Karpas-422 (cell line): ENCODE data around the gene PRPF38B. TPM values are rescaled to one million over a fixed set of nuclear protein-coding genes. Genes with fewer than 3 reads are reported as not detected.
"Not testable (repeated sequence)": the region's sequence is repeated elsewhere in the genome, so short reads cannot be mapped to it uniquely, and the experiment has no call there.

Experiments used
- DNase-seq: peaks from one replicate; pipeline ENCODE4 v3.0.0-alpha.2; 2015
- H2AFZ ChIP-seq: fragments of 200-600 bp; sonication (generic); 2 replicates; pipeline ENCODE4 v1.6.1; 2014; ENCODE audit warnings: antibody characterized with exemption, low read length, mixed read lengths
- H3K27ac ChIP-seq: fragments of 200-600 bp; sonication (generic); 2 replicates; pipeline ENCODE4 v1.5.1; 2014; ENCODE audit warnings: mild to moderate bottlenecking, low read length, moderate library complexity
- H3K27me3 ChIP-seq: fragments of 200-600 bp; sonication (generic); 2 replicates; pipeline ENCODE4 v1.6.1; 2014; ENCODE audit warnings: low read length, mixed read lengths
- H3K36me3 ChIP-seq: fragments of 200-600 bp; sonication (generic); 2 replicates; pipeline ENCODE4 v1.6.1; 2014; ENCODE audit warnings: low read length, mixed read lengths; ENCODE audit not compliant: insufficient read depth
- H3K4me1 ChIP-seq: fragments of 200-600 bp; sonication (generic); 2 replicates; pipeline ENCODE4 v1.6.1; 2014; ENCODE audit warnings: mild to moderate bottlenecking, low read length, mixed read lengths
- H3K4me2 ChIP-seq: fragments of 200-600 bp; sonication (generic); 2 replicates; pipeline ENCODE4 v1.6.1; 2014; ENCODE audit warnings: low read length, low read depth, mild to moderate bottlenecking; ENCODE audit not compliant: poor library complexity, severe bottlenecking
- H3K4me3 ChIP-seq: fragments of 200-600 bp; sonication (generic); 2 replicates; pipeline ENCODE4 v1.5.1; 2014; ENCODE audit warnings: mild to moderate bottlenecking, antibody characterized with exemption, low read length, mixed read lengths
- H3K79me2 ChIP-seq: fragments of 200-600 bp; sonication (generic); 2 replicates; pipeline ENCODE4 v1.6.1; 2014; ENCODE audit warnings: mild to moderate bottlenecking, low read length, mixed read lengths
- H3K9ac ChIP-seq: fragments of 200-600 bp; sonication (generic); 2 replicates; pipeline ENCODE4 v1.6.0; 2014; ENCODE audit warnings: low read length
- H3K9me2 ChIP-seq: fragments of 200-600 bp; sonication (generic), shearing (Covaris generic); replicated peaks from 2 replicates; pipeline ENCODE4 v1.6.0; 2014; ENCODE audit warnings: mild to moderate bottlenecking, low read length, moderate library complexity; ENCODE audit not compliant: insufficient read depth
- H3K9me3 ChIP-seq: fragments of 300-700, 200-600 bp; sonication (generic); 2 replicates; pipeline ENCODE4 v1.6.1; 2014; ENCODE audit warnings: low read length, mixed read lengths
- H4K20me1 ChIP-seq: fragments of 200-600 bp; sonication (generic); 2 replicates; pipeline ENCODE4 v1.6.1; 2014; ENCODE audit warnings: mild to moderate bottlenecking, antibody characterized with exemption, low read length, low read depth; ENCODE audit not compliant: insufficient read depth
- total RNA-seq: library from RNA; depleted of rRNA; stranded (reverse); fragments of >200 nt; shearing (Covaris generic); gene quantifications from 2 replicates; pipeline ENCODE4 v1.2.3, GENCODE V29; 2014; ENCODE audit warnings: low replicate concordance

The PRPF38B gene
- total RNA-seq, 1 experiment from 2014 or later = 30.9 TPM

DNA sequence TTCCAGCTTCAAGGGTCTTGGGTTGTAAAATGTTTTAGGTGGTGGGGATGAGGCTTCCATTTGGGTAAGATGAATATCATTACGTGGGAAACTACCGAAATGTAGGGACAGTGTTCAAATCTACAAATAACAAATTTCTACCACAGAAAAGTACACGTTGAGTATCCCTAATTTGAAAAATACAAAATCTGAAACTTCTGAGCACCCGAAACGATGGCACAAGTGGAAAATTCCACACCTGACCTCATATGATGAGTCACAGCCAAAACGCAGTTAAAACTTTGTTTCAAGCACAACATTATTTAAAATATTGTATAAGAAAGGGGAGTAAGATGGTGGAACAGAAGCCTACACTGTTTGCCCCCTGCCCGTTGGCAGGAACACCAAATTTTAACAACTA, 22.4 kb upstream of the PRPF38B start:
- H3K27me3 ChIP-seq = no peaks in the 10 kb centered on the region
- no peak overlapping the region for H3K4me3 ChIP-seq
- no peak overlapping the region for H3K4me2 ChIP-seq
- H4K20me1 ChIP-seq = no peaks in the 10 kb centered on the region
- H3K79me2 ChIP-seq = no peaks in the 10 kb centered on the region
- no peak overlapping the region for H3K9ac ChIP-seq
- no peaks in the 10 kb centered on the region for H3K9me3 ChIP-seq
- H3K27ac ChIP-seq = no peak overlapping the region
- H3K4me1 ChIP-seq = no peaks in the 10 kb centered on the region
- H2AFZ ChIP-seq = no peak overlapping the region
- H3K36me3 ChIP-seq = no peaks in the 10 kb centered on the region
- H3K9me2 ChIP-seq = no peaks in the 10 kb centered on the region
- DNase-seq = no peak

- DNase-seq = no peak
- H4K20me1 ChIP-seq = no peaks in the 10 kb centered on the region
- H3K9me3 ChIP-seq = no peaks in the 10 kb centered on the region
- H3K9me2 ChIP-seq = no peaks in the 10 kb centered on the region
- no peaks in the 10 kb centered on the region for H3K36me3 ChIP-seq
- H3K4me3 ChIP-seq = no peak overlapping the region
- no peaks in the 10 kb centered on the region for H3K79me2 ChIP-seq
- H3K4me2 ChIP-seq = no peak overlapping the region
- H3K27ac ChIP-seq = no peak overlapping the region
- no peaks in the 10 kb centered on the region for H3K4me1 ChIP-seq
- H2AFZ ChIP-seq = no peak overlapping the region
- H3K9ac ChIP-seq = no peak overlapping the region
- no peaks in the 10 kb centered on the region for H3K27me3 ChIP-seq
Observed at GRCh38 chr1:108670131-108670773, 21.9 kb upstream of the PRPF38B start.

DNA sequence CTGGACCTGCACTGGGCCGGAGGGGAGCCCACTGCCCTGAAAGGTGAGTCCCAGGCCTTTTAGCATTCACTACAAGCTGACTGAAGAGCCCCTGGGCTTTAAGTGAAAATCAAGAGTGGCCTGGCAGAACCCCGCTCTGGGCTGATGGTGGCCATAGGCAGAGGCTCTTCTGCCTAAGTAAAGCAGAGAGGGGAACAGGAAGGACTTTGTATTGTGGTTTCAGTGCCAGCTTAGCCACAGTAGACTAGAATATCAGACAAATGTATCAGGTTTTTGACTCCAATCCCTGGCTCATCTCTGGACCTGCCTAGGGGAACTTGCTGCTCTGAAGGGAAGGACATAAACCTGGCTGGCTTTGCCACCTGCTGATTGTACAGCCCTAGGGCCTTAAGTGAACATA, 21.0 kb upstream of the PRPF38B start:
- no peak overlapping the region for H3K4me2 ChIP-seq
- no peaks in the 10 kb centered on the region for H3K9me2 ChIP-seq
- no peaks in the 10 kb centered on the region for H3K79me2 ChIP-seq
- H3K27ac ChIP-seq = no peak overlapping the region
- H3K4me1 ChIP-seq = no peaks in the 10 kb centered on the region
- no peak for DNase-seq
- no peak overlapping the region for H2AFZ ChIP-seq
- H3K9ac ChIP-seq = no peak overlapping the region
- H3K4me3 ChIP-seq = no peak overlapping the region
- H3K9me3 ChIP-seq = no peaks in the 10 kb centered on the region
- no peaks in the 10 kb centered on the region for H3K27me3 ChIP-seq
- no peaks in the 10 kb centered on the region for H3K36me3 ChIP-seq
- no peaks in the 10 kb centered on the region for H4K20me1 ChIP-seq

DNA sequence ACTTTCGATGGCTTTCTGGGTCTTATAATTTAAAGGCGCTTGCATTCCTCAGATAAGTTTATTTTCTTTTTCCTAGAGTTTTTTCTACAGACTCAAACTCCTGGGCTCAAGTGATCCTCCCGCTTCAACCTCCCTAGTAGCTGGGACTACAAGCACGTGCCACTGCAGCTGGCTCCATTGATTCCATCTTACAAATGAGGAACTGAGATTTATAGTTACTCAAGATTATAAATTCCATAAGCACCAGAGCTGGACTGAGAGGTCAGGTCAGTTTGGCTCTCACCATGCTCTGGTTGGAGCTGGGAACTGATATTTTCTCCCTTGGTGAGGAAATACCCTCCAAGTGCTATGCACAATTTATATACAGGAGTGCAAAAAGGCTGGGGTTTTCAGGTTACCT, 13.4 kb upstream of the PRPF38B start:
- Histone ChIP-seq H3K9me3 (no peaks in the 10 kb centered on the region), H3K36me3 (no peaks in the 10 kb centered on the region), H3K27me3 (no peaks in the 10 kb centered on the region), H3K79me2 (no peaks in the 10 kb centered on the region), H4K20me1 (no peaks in the 10 kb centered on the region), H3K9ac (no peak overlapping the region), H2AFZ (no peak overlapping the region), H3K27ac (no peak overlapping the region), H3K4me1 (peaks cover 3% of the 10 kb centered on the region; the same call in 1 of the 2 replicates), H3K9me2 (no peaks in the 10 kb centered on the region), H3K4me3 (no peak overlapping the region), H3K4me2 (no peak overlapping the region)
- DNase-seq = no peak

DNA sequence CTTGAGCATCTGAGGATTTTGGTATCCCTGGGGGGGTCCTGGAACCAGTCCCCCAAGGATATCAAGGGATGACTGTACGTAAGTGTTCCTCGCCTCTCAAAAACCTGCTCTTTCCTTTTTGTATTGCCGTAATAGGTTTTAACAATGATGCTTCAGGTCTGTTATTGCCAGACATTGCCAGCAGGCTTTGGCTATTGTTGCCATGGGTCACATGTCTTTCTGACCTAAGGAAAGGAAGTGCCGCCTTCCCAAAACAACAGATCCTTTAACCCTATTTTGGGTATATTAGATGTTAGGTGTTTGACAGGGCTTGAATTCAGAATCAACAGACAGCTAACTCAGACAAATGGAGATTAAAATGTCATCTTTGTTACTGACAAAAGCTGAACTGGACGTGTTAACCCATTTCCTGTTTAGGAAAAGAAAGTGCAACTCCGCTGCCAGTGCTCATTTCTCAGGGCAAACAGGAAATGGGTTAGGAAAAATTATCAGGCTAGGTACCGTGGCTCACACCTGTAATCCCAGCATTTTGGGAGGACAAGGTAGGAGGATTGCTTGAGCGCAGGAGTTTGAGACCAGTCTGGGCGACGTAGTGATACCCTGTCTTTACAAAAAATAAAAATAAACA, 12.4 kb upstream of the PRPF38B start:
- Histone ChIP-seq H3K9ac (no peak overlapping the region), H3K27me3 (no peaks in the 10 kb centered on the region), H3K36me3 (no peaks in the 10 kb centered on the region), H3K4me3 (no peak overlapping the region), H2AFZ (no peak overlapping the region), H3K79me2 (no peaks in the 10 kb centered on the region), H3K27ac (no peak overlapping the region), H3K4me2 (no peak overlapping the region), H3K9me3 (no peaks in the 10 kb centered on the region), H3K4me1 (peaks cover 3% of the 10 kb centered on the region; the same call in 1 of the 2 replicates), H3K9me2 (no peaks in the 10 kb centered on the region), H4K20me1 (no peaks in the 10 kb centered on the region)
- no peak for DNase-seq

DNA sequence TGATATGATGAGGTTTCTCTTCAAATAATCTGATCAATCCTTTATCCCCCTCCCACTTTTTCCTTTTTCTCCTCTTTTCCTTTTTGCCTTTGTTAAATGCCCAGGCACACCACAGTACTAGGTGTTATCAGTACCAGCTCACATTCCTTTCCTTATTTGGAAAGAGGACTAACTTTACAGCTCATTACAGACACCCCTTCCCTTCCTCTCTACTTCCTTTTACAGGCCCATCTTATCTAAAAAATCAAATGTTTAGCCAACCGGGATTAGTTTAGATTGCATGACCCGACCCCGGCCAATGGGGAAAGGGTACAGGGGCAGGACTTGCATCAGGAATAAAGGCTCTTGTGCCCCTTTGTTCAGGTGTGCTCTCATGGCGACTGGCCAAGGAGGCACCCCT, 10.4 kb upstream of the PRPF38B start:
- H3K4me1 ChIP-seq, H3K79me2 ChIP-seq, H4K20me1 ChIP-seq, H3K4me3 ChIP-seq, H3K4me2 ChIP-seq, H3K9me2 ChIP-seq, H3K9ac ChIP-seq, H3K36me3 ChIP-seq, H3K27ac ChIP-seq, H3K9me3 ChIP-seq, H2AFZ ChIP-seq, H3K27me3 ChIP-seq, DNase-seq: not testable (repeated sequence)

- H4K20me1 ChIP-seq = no peaks in the 10 kb centered on the region
- no peak overlapping the region for H3K9ac ChIP-seq
- no peak overlapping the region for H3K27ac ChIP-seq
- no peak overlapping the region for H2AFZ ChIP-seq
- H3K4me1 ChIP-seq = peaks cover 2% of the 10 kb centered on the region; the same call in 1 of the 2 replicates
- no peak overlapping the region for H3K4me2 ChIP-seq
- no peaks in the 10 kb centered on the region for H3K79me2 ChIP-seq
- no peak for DNase-seq
- no peak overlapping the region for H3K4me3 ChIP-seq
- H3K36me3 ChIP-seq = no peaks in the 10 kb centered on the region
- H3K9me2 ChIP-seq = no peaks in the 10 kb centered on the region
- H3K9me3 ChIP-seq = no peaks in the 10 kb centered on the region
- H3K27me3 ChIP-seq = no peaks in the 10 kb centered on the region
Observed at GRCh38 chr1:108685529-108685928, 6.6 kb upstream of the PRPF38B start.

GRCh38 chr1:108686614-108687313, 5.3 kb upstream of the PRPF38B start:
- Histone ChIP-seq H3K4me3 (no peak overlapping the region), H3K27me3 (no peaks in the 10 kb centered on the region), H3K36me3 (no peaks in the 10 kb centered on the region), H3K9me3 (no peaks in the 10 kb centered on the region), H4K20me1 (no peaks in the 10 kb centered on the region), H3K9ac (no peak overlapping the region), H3K4me2 (no peak overlapping the region), H3K27ac (no peak overlapping the region), H3K79me2 (peaks cover 8% of the 10 kb centered on the region), H3K9me2 (no peaks in the 10 kb centered on the region), H2AFZ (no peak overlapping the region), H3K4me1 (peaks cover 12% of the 10 kb centered on the region)
- DNase-seq = no peak
